SK-N-SH treated with all-trans-retinoic acid at 6 μM for 48 hours (cell line): ENCODE results near the gene SLC22A14.

ENCODE experiments used
- ARNTL ChIP-seq: fragments of 450-650 bp; formaldehyde crosslinking; IDR thresholded peaks from 2 replicates; pipeline ENCODE4 v1.5.0; 2020; ENCODE audit warnings: low read depth, mild to moderate bottlenecking, moderate library complexity, borderline replicate concordance
- GLIS3 ChIP-seq: fragments of 250-450 bp; sonication (Bioruptor Pico); IDR thresholded peaks from 2 replicates; pipeline ENCODE4 v1.5.0; 2020; ENCODE audit warnings: mild to moderate bottlenecking, moderate library complexity
- PATZ1 ChIP-seq: fragments of 250-450 bp; sonication (Bioruptor Pico); IDR thresholded peaks from 2 replicates; pipeline ENCODE4 v1.8.0; 2020; ENCODE audit warnings: mild to moderate bottlenecking, moderate library complexity, borderline replicate concordance
- TCF4 ChIP-seq: fragments of 250-450 bp; sonication (Bioruptor Pico); IDR thresholded peaks from 2 replicates; pipeline ENCODE4 v1.8.0; 2021; ENCODE audit warnings: mild to moderate bottlenecking, moderate library complexity, borderline replicate concordance
- TOX ChIP-seq: fragments of 250-450 bp; sonication (Bioruptor Pico); IDR thresholded peaks from 2 replicates; pipeline ENCODE4 v1.8.0; 2021; ENCODE audit warnings: mild to moderate bottlenecking, moderate library complexity, borderline replicate concordance

GRCh38 chr3:38232701-38233100, 49.4 kb upstream of the SLC22A14 start:
- TF ChIP-seq TCF4 (CRISPR knock-in tag) (no peak), TOX (CRISPR knock-in tag) (no peak), PATZ1 (CRISPR knock-in tag) (no peak), ARNTL (no peak), GLIS3 (CRISPR knock-in tag) (no peak)
